Measurements from ENCODE around the gene KCND2.

DNA sequence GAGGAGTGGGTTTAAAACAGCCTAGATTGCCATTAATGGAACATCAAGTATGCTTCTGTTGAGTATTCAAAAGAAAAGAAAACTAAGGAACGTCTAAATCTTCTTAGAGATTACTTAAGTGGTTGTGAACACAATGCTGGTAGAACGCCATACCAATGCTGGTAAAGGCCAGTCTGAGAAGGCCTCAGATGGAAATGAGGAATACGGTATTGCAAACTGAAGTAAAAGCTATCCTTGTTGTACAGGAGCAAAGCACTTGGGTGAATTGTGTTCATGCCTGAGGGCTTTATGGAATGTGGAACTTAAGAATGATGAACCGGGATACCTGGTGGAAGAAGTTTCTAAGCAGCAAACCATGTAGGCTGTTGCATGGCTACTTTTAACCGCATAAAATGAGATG is 208.0 kb downstream of the KCND2 start:
- TF ChIP-seq, protein P1, sequence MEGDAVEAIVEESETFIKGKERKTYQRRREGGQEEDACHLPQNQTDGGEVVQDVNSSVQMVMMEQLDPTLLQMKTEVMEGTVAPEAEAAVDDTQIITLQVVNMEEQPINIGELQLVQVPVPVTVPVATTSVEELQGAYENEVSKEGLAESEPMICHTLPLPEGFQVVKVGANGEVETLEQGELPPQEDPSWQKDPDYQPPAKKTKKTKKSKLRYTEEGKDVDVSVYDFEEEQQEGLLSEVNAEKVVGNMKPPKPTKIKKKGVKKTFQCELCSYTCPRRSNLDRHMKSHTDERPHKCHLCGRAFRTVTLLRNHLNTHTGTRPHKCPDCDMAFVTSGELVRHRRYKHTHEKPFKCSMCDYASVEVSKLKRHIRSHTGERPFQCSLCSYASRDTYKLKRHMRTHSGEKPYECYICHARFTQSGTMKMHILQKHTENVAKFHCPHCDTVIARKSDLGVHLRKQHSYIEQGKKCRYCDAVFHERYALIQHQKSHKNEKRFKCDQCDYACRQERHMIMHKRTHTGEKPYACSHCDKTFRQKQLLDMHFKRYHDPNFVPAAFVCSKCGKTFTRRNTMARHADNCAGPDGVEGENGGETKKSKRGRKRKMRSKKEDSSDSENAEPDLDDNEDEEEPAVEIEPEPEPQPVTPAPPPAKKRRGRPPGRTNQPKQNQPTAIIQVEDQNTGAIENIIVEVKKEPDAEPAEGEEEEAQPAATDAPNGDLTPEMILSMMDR (conservative IDR thresholded peaks at IDR 0.05; ENCODE audit: low read length) = no peak
- TF ChIP-seq EZH2phosphoT487 (IDR thresholded peaks at IDR 0.05; ENCODE audit: borderline replicate concordance, low read depth, low read length) = no peak
